HG03575 (cell line): ENCODE measurements around the gene CPPED1.
"Not testable (repeated sequence)": the region's sequence is repeated elsewhere in the genome, so short reads cannot be mapped to it uniquely, and the experiment has no call there.

Experiments used
- ATAC-seq: cut with Tn5 transposase; IDR thresholded peaks from one replicate; pipeline ENCODE4 v1.9.1; 2021; ENCODE audit not compliant: unreplicated experiment, insufficient number of reproducible peaks, low FRiP score; ENCODE audit errors: extremely low read depth

CPPED1 gene

GRCh38 chr16:12805066-12805465 lies 1.4 kb upstream of the CPPED1 start:
- ATAC-seq: no peak

GRCh38 chr16:12804395-12804794 lies 708 bp upstream of the CPPED1 start:
- ATAC-seq: no peak

GRCh38 chr16:12802661-12803060 lies 1.0 kb downstream of the CPPED1 start:
- no peak for ATAC-seq

- ATAC-seq: no peak
These were observed 1.6 kb downstream of the CPPED1 start for GRCh38 chr16:12802048-12802447.

- no peak for ATAC-seq
These were observed 2.1 kb downstream of the CPPED1 start for GRCh38 chr16:12801511-12802042.

- no peak for ATAC-seq
These were observed 2.9 kb downstream of the CPPED1 start for GRCh38 chr16:12800817-12801216.

GRCh38 chr16:12799996-12800395 lies 3.7 kb downstream of the CPPED1 start:
- not testable (repeated sequence) for ATAC-seq

- no peak for ATAC-seq
These were observed 4.8 kb downstream of the CPPED1 start for GRCh38 chr16:12798846-12799245.

GRCh38 chr16:12798171-12798570 lies 5.5 kb downstream of the CPPED1 start:
- no peak for ATAC-seq

GRCh38 chr16:12796498-12796897 lies 7.2 kb downstream of the CPPED1 start:
- no peak for ATAC-seq

GRCh38 chr16:12794486-12795387 lies 8.9 kb downstream of the CPPED1 start:
- no peak for ATAC-seq

GRCh38 chr16:12793865-12794240 lies 9.8 kb downstream of the CPPED1 start:
- no peak for ATAC-seq

- no peak for ATAC-seq
These were observed 10.4 kb downstream of the CPPED1 start for GRCh38 chr16:12793120-12793864.

GRCh38 chr16:12792528-12792927 lies 11.2 kb downstream of the CPPED1 start:
- not testable (repeated sequence) for ATAC-seq

GRCh38 chr16:12791340-12791739 lies 12.3 kb downstream of the CPPED1 start:
- ATAC-seq: no peak

- no peak for ATAC-seq
These were observed 14.9 kb downstream of the CPPED1 start for GRCh38 chr16:12788758-12789157.

GRCh38 chr16:12786081-12786480 lies 17.6 kb downstream of the CPPED1 start:
- ATAC-seq: no peak

- ATAC-seq: no peak
These were observed 19.6 kb downstream of the CPPED1 start for GRCh38 chr16:12784076-12784475.

GRCh38 chr16:12781777-12782176 lies 21.9 kb downstream of the CPPED1 start:
- no peak for ATAC-seq

GRCh38 chr16:12780467-12780866 lies 23.2 kb downstream of the CPPED1 start:
- no peak for ATAC-seq
